Mucosa of stomach (tissue), 1 donor: ENCODE results near the gene ZNF549.

Source experiments
- H3K27me3 ChIP-seq: one replicate; pipeline ENCODE4 v1.7.0; 2013; ENCODE audit warnings: mild to moderate bottlenecking, low read length; ENCODE audit not compliant: control insufficient read depth, insufficient read depth
- H3K36me3 ChIP-seq: one replicate; pipeline ENCODE4 v1.7.0; 2013; ENCODE audit warnings: low read length; ENCODE audit not compliant: control insufficient read depth, insufficient read depth
- H3K4me1 ChIP-seq: one replicate; pipeline ENCODE4 v1.7.0; 2013; ENCODE audit warnings: mild to moderate bottlenecking, low read length; ENCODE audit not compliant: control insufficient read depth, insufficient read depth
- H3K4me3 ChIP-seq: one replicate; pipeline ENCODE4 v1.7.0; 2013; ENCODE audit warnings: low read length
- H3K9ac ChIP-seq: one replicate; pipeline ENCODE4 v1.7.0; 2013; ENCODE audit warnings: mild to moderate bottlenecking, low read length, moderate library complexity
- H3K9me3 ChIP-seq: one replicate; pipeline ENCODE4 v1.7.0; 2013; ENCODE audit warnings: mild to moderate bottlenecking, low read length, moderate library complexity; ENCODE audit not compliant: control insufficient read depth
- donor health status: Pancreatic carcinoma.

Gene ZNF549

DNA sequence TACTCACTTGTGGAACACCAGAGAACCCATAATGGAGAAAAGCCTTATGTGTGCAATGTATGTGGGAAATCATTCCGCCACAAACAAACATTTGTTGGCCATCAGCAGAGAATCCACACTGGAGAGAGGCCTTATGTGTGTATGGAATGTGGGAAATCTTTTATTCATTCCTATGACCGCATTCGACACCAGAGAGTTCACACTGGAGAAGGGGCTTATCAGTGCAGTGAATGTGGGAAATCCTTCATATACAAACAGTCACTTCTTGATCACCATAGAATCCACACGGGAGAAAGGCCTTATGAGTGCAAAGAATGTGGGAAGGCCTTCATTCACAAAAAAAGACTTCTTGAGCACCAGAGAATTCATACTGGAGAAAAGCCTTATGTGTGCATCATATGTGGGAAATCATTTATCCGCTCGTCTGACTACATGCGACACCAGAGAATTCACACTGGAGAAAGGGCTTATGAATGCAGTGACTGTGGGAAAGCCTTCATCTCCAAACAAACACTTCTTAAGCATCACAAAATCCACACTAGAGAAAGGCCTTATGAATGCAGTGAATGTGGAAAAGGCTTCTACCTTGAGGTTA is 10.9 kb downstream of the ZNF549 start:
- Histone ChIP-seq H3K4me1 (no peaks in the 10 kb centered on the region), H3K27me3 (no peaks in the 10 kb centered on the region), H3K9ac (no peak overlapping the region), H3K36me3 (peaks cover 18% of the 10 kb centered on the region), H3K9me3 (peaks cover 47% of the 10 kb centered on the region), H3K4me3 (no peak overlapping the region)

DNA sequence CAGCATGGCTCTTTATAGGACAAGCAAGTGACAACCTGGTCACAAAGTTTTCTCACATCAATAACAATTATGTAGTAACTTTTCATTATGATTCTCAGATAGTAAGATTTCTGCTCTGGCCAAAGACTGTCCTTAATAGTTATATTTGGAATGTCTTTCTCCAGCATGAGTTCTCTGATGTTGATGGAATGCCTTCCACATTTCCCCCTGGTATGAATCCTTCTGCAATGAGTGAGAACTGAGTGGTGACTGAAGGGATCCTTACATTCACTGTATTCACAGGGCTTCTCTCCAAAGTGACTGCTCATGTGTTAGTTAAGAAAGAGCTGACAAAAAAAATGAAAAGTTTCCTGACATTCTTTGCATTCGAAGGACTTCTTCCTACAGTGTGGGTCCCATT is 19.4 kb downstream of the ZNF549 start:
- Histone ChIP-seq H3K4me1 (no peaks in the 10 kb centered on the region), H3K4me3 (no peak overlapping the region), H3K27me3 (no peaks in the 10 kb centered on the region), H3K9ac (no peak overlapping the region), H3K9me3 (peaks cover 61% of the 10 kb centered on the region), H3K36me3 (peaks cover 29% of the 10 kb centered on the region)

DNA sequence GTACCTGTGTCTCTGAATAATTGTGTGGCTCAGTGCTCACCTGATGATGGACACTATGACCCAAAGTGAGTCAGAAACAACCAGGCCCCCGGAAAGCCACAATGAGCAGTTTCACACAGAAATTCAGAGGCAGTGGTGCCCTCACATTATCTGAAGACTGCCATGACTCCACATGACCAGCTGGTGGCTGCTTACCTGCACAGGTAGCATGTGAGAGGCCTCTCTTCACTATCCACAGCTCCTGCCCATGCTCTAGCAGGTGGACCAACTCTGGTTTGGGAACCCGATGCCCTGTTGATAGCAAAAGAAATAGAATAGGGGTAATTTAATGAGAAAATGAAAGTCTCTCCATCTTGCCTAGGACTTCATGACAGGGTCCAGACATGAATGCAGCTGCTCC is 25.3 kb downstream of the ZNF549 start:
- no peak overlapping the region for H3K9ac ChIP-seq
- H3K4me1 ChIP-seq: no peaks in the 10 kb centered on the region
- peaks cover 40% of the 10 kb centered on the region for H3K36me3 ChIP-seq
- no peaks in the 10 kb centered on the region for H3K27me3 ChIP-seq
- H3K9me3 ChIP-seq: peaks cover 27% of the 10 kb centered on the region
- H3K4me3 ChIP-seq: no peak overlapping the region

DNA sequence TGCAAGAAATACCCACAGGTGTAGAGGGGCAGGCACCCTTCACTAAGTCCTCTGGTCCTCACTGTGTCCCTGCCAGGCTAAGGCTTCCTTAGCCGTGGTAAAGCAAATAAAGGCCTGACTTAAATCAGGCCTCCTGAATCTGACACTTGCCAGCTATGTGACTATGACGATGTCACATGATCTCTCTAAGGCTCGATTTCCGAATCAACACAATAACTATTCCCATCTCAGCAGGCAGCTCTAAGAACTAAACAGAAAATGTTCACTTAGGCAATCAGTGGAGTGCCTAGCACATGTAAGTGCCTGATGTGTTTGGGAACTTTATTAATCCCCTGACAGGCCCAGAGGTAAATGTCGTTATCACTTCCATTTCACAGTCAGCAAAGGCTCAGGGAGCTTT is 30.5 kb downstream of the ZNF549 start:
- Histone ChIP-seq H3K27me3 (no peaks in the 10 kb centered on the region), H3K4me1 (peaks cover 10% of the 10 kb centered on the region), H3K36me3 (peaks cover 12% of the 10 kb centered on the region), H3K9me3 (no peaks in the 10 kb centered on the region), H3K4me3 (no peak overlapping the region), H3K9ac (no peak overlapping the region)

DNA sequence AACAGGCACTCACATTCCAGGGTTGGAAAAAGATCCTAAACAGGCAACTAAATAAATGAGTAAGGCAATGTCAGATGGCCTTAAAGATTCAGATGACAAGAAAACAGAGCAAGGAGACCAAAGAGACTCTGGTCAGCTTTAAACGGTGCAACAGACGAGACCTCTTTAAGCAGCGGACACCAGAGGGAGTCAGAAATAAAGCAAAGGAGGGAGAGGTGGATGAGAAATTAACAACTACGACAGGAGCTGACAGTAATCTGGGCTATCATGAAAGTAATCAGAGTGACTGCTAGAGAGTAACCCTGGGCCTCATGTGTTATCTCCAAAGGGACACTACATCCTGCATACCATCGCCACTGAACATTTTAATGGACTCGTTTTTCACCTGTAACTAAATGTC is 31.4 kb downstream of the ZNF549 start:
- Histone ChIP-seq H3K27me3 (no peaks in the 10 kb centered on the region), H3K4me1 (peaks cover 10% of the 10 kb centered on the region), H3K9me3 (no peaks in the 10 kb centered on the region), H3K4me3 (peak overlapping the region; percentile 49), H3K9ac (peak overlapping the region; percentile 62), H3K36me3 (peaks cover 9% of the 10 kb centered on the region)

DNA sequence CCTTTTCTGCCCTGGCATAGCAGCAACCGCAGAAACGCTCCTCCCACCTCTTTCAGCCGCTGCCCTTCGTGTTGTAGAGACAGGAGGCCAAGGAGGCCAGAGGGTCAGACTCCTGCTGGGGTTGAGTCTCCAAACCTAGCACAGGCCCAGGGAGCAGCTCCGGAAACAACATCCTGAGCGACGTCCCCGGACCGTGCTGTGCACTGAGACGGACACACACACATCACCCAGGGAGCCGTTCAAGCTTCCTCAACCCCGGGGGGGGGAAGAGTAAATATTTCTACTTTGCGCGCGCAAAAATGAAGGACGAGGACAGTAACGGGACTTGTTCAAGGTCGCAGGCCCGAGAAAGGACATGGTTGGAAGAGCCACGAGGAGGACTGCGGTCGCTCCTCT is 31.9 kb downstream of the ZNF549 start:
- peaks cover 9% of the 10 kb centered on the region for H3K36me3 ChIP-seq
- peak overlapping the region; percentile 49 for H3K4me3 ChIP-seq
- H3K4me1 ChIP-seq: peaks cover 10% of the 10 kb centered on the region
- H3K9me3 ChIP-seq: no peaks in the 10 kb centered on the region
- H3K9ac ChIP-seq: peak overlapping the region; percentile 62
- H3K27me3 ChIP-seq: no peaks in the 10 kb centered on the region

DNA sequence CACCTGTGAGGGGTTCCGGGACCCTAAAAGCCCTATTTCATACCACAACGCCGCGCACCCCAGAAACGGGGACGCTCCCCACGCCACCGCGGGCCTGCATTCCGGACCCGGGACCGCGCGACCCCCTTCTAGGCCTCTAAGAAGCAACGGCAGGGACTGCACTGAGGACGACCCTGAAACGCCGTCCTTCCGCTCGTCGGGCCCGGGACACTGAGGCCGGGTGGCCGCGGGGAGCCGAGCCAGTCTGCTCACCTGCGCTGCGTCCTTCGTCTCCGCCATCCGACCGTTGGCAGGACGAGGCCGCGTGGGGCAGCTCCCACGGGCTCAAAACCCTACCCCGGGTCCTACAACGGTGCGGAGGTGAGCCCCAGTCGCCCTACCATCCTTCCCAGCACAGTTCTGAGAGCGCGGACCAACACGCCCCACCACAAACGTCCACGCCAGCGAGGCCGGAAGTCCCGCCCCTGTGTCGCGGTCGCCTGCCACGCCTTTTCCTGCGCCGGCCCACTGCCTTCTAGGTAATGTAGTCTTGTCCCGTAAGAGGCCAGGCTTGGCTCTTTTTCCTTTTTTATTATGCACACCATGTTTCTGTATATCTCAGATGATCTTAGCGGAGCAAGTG is 32.4 kb downstream of the ZNF549 start, which contains the start of gene ZNF550:
Gene ZNF550 (minus strand): TSS at position 460 of the 622 bp plus-strand sequence. CDS start 181 bp downstream, at position 279.
- Histone ChIP-seq H3K36me3 (peaks cover 9% of the 10 kb centered on the region), H3K9ac (peak within 1 kb of the TSS; percentile 62), H3K4me3 (peak within 1 kb of the TSS; percentile 49), H3K4me1 (peaks cover 10% of the 10 kb centered on the region), H3K9me3 (no peaks in the 10 kb centered on the region), H3K27me3 (no peaks in the 10 kb centered on the region)

DNA sequence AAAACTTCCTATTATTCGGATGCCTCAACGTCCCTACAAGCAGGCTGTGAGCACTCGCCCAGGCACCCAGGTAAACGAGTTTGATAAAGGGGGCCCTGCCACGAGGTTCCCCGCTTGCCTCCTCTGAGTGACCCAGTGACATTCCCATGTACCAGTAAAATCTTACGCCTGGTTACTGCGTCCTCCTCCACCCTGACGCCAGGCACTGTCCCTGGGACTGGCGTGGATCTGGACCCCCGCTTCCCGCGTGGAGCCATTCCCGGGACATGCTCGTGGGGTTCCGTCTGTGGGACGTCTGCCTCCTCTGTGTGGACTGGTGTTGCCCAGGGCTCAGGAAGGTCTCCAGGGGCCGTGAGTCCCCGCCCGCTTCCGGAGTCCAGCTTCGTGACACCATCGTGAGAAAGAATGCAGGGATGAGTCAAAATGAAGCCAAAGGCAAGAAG is 32.9 kb downstream of the ZNF549 start:
- H3K36me3 ChIP-seq: peaks cover 9% of the 10 kb centered on the region
- peak overlapping the region; percentile 49 for H3K4me3 ChIP-seq
- peak overlapping the region; percentile 62 for H3K9ac ChIP-seq
- no peaks in the 10 kb centered on the region for H3K9me3 ChIP-seq
- no peaks in the 10 kb centered on the region for H3K27me3 ChIP-seq
- peaks cover 10% of the 10 kb centered on the region for H3K4me1 ChIP-seq

DNA sequence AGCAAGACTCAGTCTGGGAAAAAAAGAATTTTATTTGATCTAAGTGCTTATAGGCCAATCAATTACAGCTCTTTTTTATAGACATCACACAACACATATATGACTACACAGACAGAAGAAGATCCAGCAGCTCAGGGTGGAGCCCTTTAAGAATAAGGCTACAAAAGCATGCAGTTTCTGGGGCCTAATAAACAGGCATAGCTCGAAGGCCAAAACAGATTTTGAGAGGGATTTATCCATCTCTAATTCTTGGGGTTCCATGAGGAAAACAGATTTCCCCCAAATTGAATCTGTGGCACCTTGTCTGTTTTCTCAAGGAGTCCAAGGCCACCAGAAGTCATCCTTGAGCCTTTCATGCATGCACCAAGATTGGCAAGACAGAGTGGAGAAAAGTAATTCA is 36.4 kb downstream of the ZNF549 start:
- Histone ChIP-seq H3K27me3 (no peaks in the 10 kb centered on the region), H3K9me3 (peaks cover 13% of the 10 kb centered on the region)

DNA sequence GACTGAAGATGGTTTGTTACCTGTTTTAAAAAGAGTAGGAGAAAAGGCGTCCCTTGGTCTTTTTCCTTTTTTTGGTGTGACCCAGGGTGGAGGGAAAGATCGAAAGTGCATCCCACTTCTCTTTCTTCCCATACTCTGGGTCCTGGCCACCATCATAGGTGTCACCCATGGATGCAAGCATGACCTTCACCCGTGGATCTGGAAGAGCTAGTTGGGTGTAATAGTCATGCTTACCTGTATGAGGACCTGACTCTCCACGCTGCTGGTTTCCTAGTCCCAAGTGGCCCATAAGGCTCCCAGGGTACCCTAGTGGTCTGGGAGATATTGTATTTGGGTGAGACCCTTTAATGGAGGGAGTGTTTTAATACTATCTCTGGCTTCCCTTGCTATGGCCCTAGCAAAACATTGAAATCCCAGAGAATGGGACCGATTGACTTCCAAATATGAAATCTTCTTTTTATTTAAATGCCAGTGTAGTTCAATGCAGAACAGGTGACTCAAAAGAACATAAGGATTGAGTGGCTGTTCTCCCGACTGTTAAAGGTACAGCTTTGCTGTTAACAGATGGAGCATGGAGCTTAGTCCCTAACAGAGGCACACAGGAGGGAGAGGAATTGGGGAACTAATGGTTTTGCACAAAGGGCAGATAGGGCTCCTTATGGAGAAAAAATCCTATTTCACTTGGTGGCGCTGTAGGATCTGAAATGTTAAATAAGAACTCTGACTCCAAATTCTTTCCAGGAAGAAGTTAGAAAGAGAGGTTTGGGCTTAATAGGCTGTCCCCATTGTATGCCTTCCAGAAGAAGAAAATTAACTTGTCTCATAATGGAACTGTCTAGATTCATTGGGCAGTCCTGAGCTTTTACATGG is 39.5 kb downstream of the ZNF549 start:
- Histone ChIP-seq H3K27me3 (no peaks in the 10 kb centered on the region), H3K36me3 (peaks cover under 1% of the 10 kb centered on the region), H3K4me3 (no peak overlapping the region), H3K4me1 (no peaks in the 10 kb centered on the region), H3K9ac (no peak overlapping the region), H3K9me3 (peaks cover 21% of the 10 kb centered on the region)

More for the DNA sequence above, 36.4 kb downstream of the ZNF549 start:
- H3K36me3 ChIP-seq: no peaks in the 10 kb centered on the region
- no peak overlapping the region for H3K9ac ChIP-seq
- H3K4me3 ChIP-seq: no peak overlapping the region
- H3K4me1 ChIP-seq: peaks cover 8% of the 10 kb centered on the region

DNA sequence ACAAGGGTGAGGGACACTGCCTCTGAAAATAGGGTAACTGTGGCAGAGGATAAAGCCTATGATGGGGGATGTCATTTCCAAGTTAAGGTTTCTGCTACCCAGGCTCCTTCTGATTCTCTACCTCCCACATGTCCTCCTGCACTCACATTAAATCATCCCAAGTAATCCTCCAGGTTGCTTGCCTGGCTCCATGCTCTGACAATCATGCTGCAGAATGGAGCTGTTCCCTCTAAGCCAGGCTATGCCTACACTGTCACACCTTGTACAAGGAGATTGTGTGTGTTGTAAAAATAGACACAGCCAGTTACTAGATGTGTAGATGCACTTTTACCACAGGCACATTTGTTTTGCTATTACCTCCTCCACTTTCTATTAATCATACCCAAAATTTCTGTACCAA is 43.6 kb downstream of the ZNF549 start:
- no peaks in the 10 kb centered on the region for H3K4me1 ChIP-seq
- H3K36me3 ChIP-seq: peaks cover 14% of the 10 kb centered on the region
- H3K27me3 ChIP-seq: no peaks in the 10 kb centered on the region
- H3K4me3 ChIP-seq: no peak overlapping the region
- H3K9ac ChIP-seq: no peak overlapping the region
- peaks cover 59% of the 10 kb centered on the region for H3K9me3 ChIP-seq

DNA sequence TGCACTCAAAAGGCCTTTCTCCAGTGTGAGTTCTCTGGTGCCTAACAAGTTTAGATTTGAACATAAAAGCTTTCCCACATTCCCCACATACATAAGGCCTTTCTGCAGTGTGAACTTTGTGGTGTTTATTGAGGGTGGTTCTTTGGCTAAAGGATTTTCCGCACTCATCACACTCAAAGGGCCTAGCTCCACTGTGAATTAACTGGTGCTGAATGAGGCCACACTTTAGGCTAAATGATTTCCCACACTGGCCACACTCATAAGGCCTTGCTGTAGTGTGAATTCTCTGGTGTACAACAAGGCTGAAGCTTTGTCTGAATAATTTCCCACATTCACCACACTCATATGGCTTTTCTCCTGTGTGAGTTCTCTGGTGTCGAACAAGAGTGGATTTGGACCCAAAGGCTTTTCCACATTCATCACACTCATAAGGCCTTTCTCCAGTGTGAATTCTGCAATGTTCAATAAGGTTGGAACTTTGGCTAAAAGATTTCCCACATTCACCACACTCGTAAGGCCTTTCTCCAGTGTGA is 45.3 kb downstream of the ZNF549 start:
- H3K9ac ChIP-seq: no peak overlapping the region
- H3K27me3 ChIP-seq: no peaks in the 10 kb centered on the region
- H3K9me3 ChIP-seq: peaks cover 54% of the 10 kb centered on the region
- peaks cover 14% of the 10 kb centered on the region for H3K36me3 ChIP-seq
- peak overlapping the region; percentile 12 for H3K4me3 ChIP-seq
- peaks cover under 1% of the 10 kb centered on the region for H3K4me1 ChIP-seq
